NCI-H128 (cell line): Measurements from ENCODE around the gene SLC6A8.
A peak's percentile ranks its signal among the peaks of the same experiment; 100 is the strongest.
"Not testable (repeated sequence)": the region's sequence is repeated elsewhere in the genome, so short reads cannot be mapped to it uniquely, and the experiment has no call there.

Experiments
- DNase-seq: peaks from one replicate; lab custom pipeline; 2025; ENCODE audit not compliant: unreplicated experiment; lab: John Stamatoyannopoulos, UW

SLC6A8 gene

GRCh38 chrX:153705403-153706060, 17.8 kb downstream of the SLC6A8 start:
- DNase-seq, result not testable (repeated sequence)

GRCh38 chrX:153706799-153707198, 19.1 kb downstream of the SLC6A8 start:
- DNase-seq, result no peak

- no peak for DNase-seq
These were observed 19.7 kb downstream of the SLC6A8 start for GRCh38 chrX:153707406-153707805.

GRCh38 chrX:153708415-153708814, 20.7 kb downstream of the SLC6A8 start:
- DNase-seq, result peak; percentile 4

- no peak for DNase-seq
These were observed 22.3 kb downstream of the SLC6A8 start for GRCh38 chrX:153709726-153710674.

GRCh38 chrX:153714256-153714655, 26.5 kb downstream of the SLC6A8 start:
- no peak for DNase-seq

- no peak for DNase-seq
These were observed 29.7 kb downstream of the SLC6A8 start for GRCh38 chrX:153717445-153717844.

GRCh38 chrX:153719238-153719637, 31.5 kb downstream of the SLC6A8 start:
- DNase-seq, result no peak

- DNase-seq, result no peak
These were observed 32.0 kb downstream of the SLC6A8 start for GRCh38 chrX:153719701-153720100.

GRCh38 chrX:153722704-153723350, 35.1 kb downstream of the SLC6A8 start:
- DNase-seq, result no peak

- DNase-seq, result no peak
These were observed 35.9 kb downstream of the SLC6A8 start for GRCh38 chrX:153723351-153724251.

GRCh38 chrX:153724252-153725038, 36.7 kb downstream of the SLC6A8 start, which contains the start of the genes ABCD1 and BCAP31:
ABCD1 (plus strand) TSS chrX:153724856; CDS start chrX:153725267, 411 bp downstream.
BCAP31 (minus strand) TSS chrX:153724387; CDS start chrX:153723244, 1,143 bp downstream.
- DNase-seq, result peak; percentile 90

- no peak for DNase-seq
These were observed 37.5 kb downstream of the SLC6A8 start for GRCh38 chrX:153725039-153725831.

- DNase-seq, result no peak
These were observed 38.1 kb downstream of the SLC6A8 start for GRCh38 chrX:153725832-153726285.

GRCh38 chrX:153726286-153727122, 38.8 kb downstream of the SLC6A8 start:
- no peak for DNase-seq

GRCh38 chrX:153727123-153727931, 39.6 kb downstream of the SLC6A8 start:
- no peak for DNase-seq

GRCh38 chrX:153728095-153728494, 40.4 kb downstream of the SLC6A8 start:
- no peak for DNase-seq
